Fibroblast of lung (primary cell): Measurements from ENCODE around the gene MFSD11.

Experiments used
- EZH2 ChIP-seq: IDR thresholded peaks from 2 replicates; pipeline ENCODE4 v1.5.1; 2012; ENCODE audit warnings: low read length, control low read depth, mild to moderate bottlenecking; ENCODE audit errors: missing control alignments
- TF ChIP-seq, protein P1 (sequence below), 2 donors: IDR thresholded peaks in 1 of 2; conservative IDR thresholded peaks in 1 of 2; 1 replicate in 1 of 2; 2 replicates in 1 of 2; pipeline ENCODE4 v1.5.1; 2011 to 2012; ENCODE audit warnings: low read length in 2 of 2, control low read depth in 1 of 2, inconsistent platforms in 1 of 2, low read depth in 1 of 2, mild to moderate bottlenecking in 1 of 2

DNA sequence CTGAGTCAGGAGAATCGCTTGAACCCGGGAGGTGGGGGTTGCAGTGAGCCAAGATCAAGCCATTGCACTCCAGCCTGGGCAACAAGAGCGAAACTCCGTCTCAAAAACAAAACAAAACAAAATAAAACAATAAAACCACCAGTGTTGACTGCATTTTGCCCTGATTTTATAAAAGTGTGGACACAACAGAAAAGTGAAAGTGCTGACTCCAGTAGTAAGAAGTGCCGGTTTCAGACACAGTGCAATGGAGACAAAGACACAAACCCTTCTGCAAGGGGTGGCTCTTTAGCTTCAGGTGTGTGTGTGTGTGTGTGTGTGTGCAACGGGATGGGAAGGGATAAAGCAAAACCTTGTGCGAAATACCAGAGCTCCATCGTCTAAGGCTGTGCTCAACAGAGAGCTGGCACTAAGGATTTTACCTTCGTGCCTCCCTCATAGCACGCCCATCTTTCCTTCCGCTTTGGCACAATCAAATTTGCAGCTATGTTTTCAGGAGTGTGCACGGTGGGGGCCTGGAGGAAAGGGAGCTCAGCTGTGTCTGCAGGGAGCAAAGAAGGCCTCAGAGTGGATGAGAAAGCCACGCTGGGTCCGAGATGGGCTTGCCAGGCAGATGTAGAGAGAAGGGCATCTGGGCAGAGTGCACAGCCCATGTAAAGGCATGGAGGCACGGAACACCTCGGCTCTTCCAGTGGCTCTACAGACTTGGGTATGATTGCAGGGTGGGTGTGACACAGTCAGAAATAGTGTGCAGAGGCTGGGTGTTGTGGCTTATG lies 42.7 kb upstream of the MFSD11 start:
- no peak for TF ChIP-seq EZH2
- TF ChIP-seq, protein P1, sequence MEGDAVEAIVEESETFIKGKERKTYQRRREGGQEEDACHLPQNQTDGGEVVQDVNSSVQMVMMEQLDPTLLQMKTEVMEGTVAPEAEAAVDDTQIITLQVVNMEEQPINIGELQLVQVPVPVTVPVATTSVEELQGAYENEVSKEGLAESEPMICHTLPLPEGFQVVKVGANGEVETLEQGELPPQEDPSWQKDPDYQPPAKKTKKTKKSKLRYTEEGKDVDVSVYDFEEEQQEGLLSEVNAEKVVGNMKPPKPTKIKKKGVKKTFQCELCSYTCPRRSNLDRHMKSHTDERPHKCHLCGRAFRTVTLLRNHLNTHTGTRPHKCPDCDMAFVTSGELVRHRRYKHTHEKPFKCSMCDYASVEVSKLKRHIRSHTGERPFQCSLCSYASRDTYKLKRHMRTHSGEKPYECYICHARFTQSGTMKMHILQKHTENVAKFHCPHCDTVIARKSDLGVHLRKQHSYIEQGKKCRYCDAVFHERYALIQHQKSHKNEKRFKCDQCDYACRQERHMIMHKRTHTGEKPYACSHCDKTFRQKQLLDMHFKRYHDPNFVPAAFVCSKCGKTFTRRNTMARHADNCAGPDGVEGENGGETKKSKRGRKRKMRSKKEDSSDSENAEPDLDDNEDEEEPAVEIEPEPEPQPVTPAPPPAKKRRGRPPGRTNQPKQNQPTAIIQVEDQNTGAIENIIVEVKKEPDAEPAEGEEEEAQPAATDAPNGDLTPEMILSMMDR (conservative IDR thresholded peaks at IDR 0.05 in 1 of 2, IDR thresholded peaks at IDR 0.05 in 1 of 2; ENCODE audit: low read depth in 1 of 2, low read length in 2 of 2): no peak
